ENCODE measurements around the gene ATP1A2.

GRCh38 chr1:160134791-160135572, 19.4 kb downstream of the ATP1A2 start:
- TF ChIP-seq RAD21 (IDR thresholded peaks at IDR 0.05) (no peak), CTCF (IDR thresholded peaks at IDR 0.05; ENCODE audit: low read depth, low read length, missing input control) (no peak), RXRA (IDR thresholded peaks at IDR 0.05) (no peak), YY1 (IDR thresholded peaks at IDR 0.05) (no peak)
- TF ChIP-seq, protein P1, sequence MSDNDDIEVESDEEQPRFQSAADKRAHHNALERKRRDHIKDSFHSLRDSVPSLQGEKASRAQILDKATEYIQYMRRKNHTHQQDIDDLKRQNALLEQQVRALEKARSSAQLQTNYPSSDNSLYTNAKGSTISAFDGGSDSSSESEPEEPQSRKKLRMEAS (IDR thresholded peaks at IDR 0.05) = no peak
